Stomach (tissue), 9 donors: ENCODE data around the gene TRPC6. TPM values are rescaled to one million over a fixed set of nuclear protein-coding genes. Genes with fewer than 3 reads are reported as not detected.
A peak's percentile ranks its signal among the peaks of the same experiment; 100 is the strongest.

Experiments used
- DNase-seq, 2 donors: peaks; one replicate each; pipeline versions ENCODE4 v3.0.0 to v3.0.0-alpha.2; 2013 to 2019
- H3K27ac ChIP-seq, 5 donors: fragments of 200-600 bp in 4 of 5; sonication (generic) in 4 of 5; one replicate each; pipeline ENCODE4 v1.5.1; 2013 to 2019; ENCODE audit warnings: mild to moderate bottlenecking in 1 of 5, moderate library complexity in 1 of 5
- H3K27me3 ChIP-seq, 3 donors: fragments of 200-600 bp; sonication (generic); one replicate each; pipeline ENCODE4 v1.5.1; 2017 to 2019; ENCODE audit warnings: mixed run types in 1 of 3
- H3K36me3 ChIP-seq, 4 donors: fragments of 200-600 bp; sonication (generic); 1 replicate in 3 of 4; 2 replicates in 1 of 4; pipeline ENCODE4 v1.5.1; 2016 to 2019
- H3K4me1 ChIP-seq, 4 donors: fragments of 200-600 bp; sonication (generic); one replicate each; pipeline ENCODE4 v1.5.1; 2016 to 2019
- H3K4me3 ChIP-seq, 4 donors: fragments of 200-600 bp; sonication (generic) in 3 of 4; one replicate each; pipeline ENCODE4 v1.5.1; 2016 to 2019; ENCODE audit warnings: mild to moderate bottlenecking in 1 of 4
- H3K9me3 ChIP-seq, 4 donors: fragments of 200-600 bp; sonication (generic); one replicate each; pipeline ENCODE4 v1.5.1; 2016 to 2019
- CTCF ChIP-seq, 7 experiments: fragments of 450-650 bp in 4 of 7; fragments of 200-600 bp in 3 of 7; sonication (generic) in 3 of 7; IDR thresholded peaks; one replicate each; pipeline ENCODE4 v1.5.1; 2016 to 2019; ENCODE audit warnings: antibody characterized with exemption in 7 of 7, control low read depth in 2 of 7, mild to moderate bottlenecking in 1 of 7
- EP300 ChIP-seq: sonication (generic); formaldehyde crosslinking; IDR thresholded peaks from one replicate; pipeline ENCODE4 v1.6.1; 2017; ENCODE audit warnings: antibody characterized with exemption
- POLR2A ChIP-seq, 4 donors: fragments of 450-650 bp; IDR thresholded peaks; one replicate each; pipeline ENCODE4 v1.6.1; 2016; ENCODE audit warnings: antibody characterized with exemption in 4 of 4, control low read depth in 2 of 4, mild to moderate bottlenecking in 1 of 4, moderate library complexity in 1 of 4
- POLR2AphosphoS5 ChIP-seq, 3 donors: sonication (generic); formaldehyde crosslinking; IDR thresholded peaks; one replicate each; pipeline ENCODE4 v1.6.1; 2016; ENCODE audit warnings: antibody characterized with exemption in 3 of 3
- WGBS, 5 donors: extraction: QIAGEN DNeasy Blood & Tissue Kit in 3 of 5; methylation state at CpG; one replicate each; pipeline versions ENCODE4 v1.1.5 to v1.1.7; 2013 to 2018; 5-methylcytosine and 5-hydroxymethylcytosine counted together
- intact Hi-C: fragments of 100-400 bp; cut with DNase I; formaldehyde crosslinking; loops from one replicate; pipeline ENCODE4 v1.15.1; 2023; ENCODE audit warnings: low total_unique reads
- polyA plus RNA-seq, 3 donors: library from polyadenylated mRNA; stranded (reverse); fragments of 200-250 nt; gene quantifications; one replicate each; pipeline ENCODE4 v1.2.3, GENCODE V29; 2013
- total RNA-seq, 5 donors: library from RNA; depleted of rRNA; stranded (reverse); fragments of >200 nt; gene quantifications; one replicate each; pipeline versions ENCODE4 v1.1.0 to v1.2.3, GENCODE V29; 2014 to 2016
- donor health status: healthy with polysubstance abuse.
- donor health status: Bipolar disorder and iron deficiency.
- donor health status: healthy.

TRPC6 gene
- total and polyA plus RNA-seq, 8 donors: 0.50 to 23.7 (median 2.0) TPM

GRCh38 chr11:101584129-101584515, 315 bp upstream of the TRPC6 start:
- H3K27me3 ChIP-seq: peaks cover 0 to 45% (median 20%) of the 10 kb centered on the region in 3 donors
- H3K4me3 ChIP-seq: peak overlapping the region; percentile 47 to 56 (median 49)
- H3K4me1 ChIP-seq: peaks cover 0 to 19% (median 14%) of the 10 kb centered on the region in 4 donors
- H3K36me3 ChIP-seq: no peaks in the 10 kb centered on the region
- DNase-seq: peak in 1 of 2 donors; percentile 11
- 45 to 55% (median 47%) methylated on average over 8 of the region's 8 CpGs for WGBS, 5 donors
- no peaks in the 10 kb centered on the region for H3K9me3 ChIP-seq
- intact Hi-C loops: no loop called here
- H3K27ac ChIP-seq: peak overlapping the region in 2 of 5 donors; percentile 64 to 70
- TF ChIP-seq POLR2AphosphoS5 (IDR thresholded peaks at IDR 0.05) (no peak), POLR2A (IDR thresholded peaks at IDR 0.05) (no peak), CTCF (IDR thresholded peaks at IDR 0.05) (no peak), EP300 (no peak)

GRCh38 chr11:101582989-101583250, 887 bp downstream of the TRPC6 start:
- WGBS, 5 donors: 2 to 6% (median 4%) methylated on average over 10 to 19 of the region's 19 CpGs; no CpG with 5 or more reads in 1 of the 5 donors
- no peaks in the 10 kb centered on the region for H3K36me3 ChIP-seq
- H3K27ac ChIP-seq: peak overlapping the region; percentile 23 to 70 (median 54)
- intact Hi-C loops: no loop called here
- peaks cover 0 to 45% (median 20%) of the 10 kb centered on the region in 3 donors for H3K27me3 ChIP-seq
- H3K9me3 ChIP-seq: no peaks in the 10 kb centered on the region
- peaks cover 0 to 19% (median 14%) of the 10 kb centered on the region in 4 donors for H3K4me1 ChIP-seq
- DNase-seq: no peak
- TF ChIP-seq EP300: no peak
- TF ChIP-seq POLR2A (IDR thresholded peaks at IDR 0.05): no peak
- TF ChIP-seq CTCF (IDR thresholded peaks at IDR 0.05): no peak
- no peak for TF ChIP-seq POLR2AphosphoS5 (IDR thresholded peaks at IDR 0.05)
- peak overlapping the region; percentile 47 to 56 (median 49) for H3K4me3 ChIP-seq

DNA sequence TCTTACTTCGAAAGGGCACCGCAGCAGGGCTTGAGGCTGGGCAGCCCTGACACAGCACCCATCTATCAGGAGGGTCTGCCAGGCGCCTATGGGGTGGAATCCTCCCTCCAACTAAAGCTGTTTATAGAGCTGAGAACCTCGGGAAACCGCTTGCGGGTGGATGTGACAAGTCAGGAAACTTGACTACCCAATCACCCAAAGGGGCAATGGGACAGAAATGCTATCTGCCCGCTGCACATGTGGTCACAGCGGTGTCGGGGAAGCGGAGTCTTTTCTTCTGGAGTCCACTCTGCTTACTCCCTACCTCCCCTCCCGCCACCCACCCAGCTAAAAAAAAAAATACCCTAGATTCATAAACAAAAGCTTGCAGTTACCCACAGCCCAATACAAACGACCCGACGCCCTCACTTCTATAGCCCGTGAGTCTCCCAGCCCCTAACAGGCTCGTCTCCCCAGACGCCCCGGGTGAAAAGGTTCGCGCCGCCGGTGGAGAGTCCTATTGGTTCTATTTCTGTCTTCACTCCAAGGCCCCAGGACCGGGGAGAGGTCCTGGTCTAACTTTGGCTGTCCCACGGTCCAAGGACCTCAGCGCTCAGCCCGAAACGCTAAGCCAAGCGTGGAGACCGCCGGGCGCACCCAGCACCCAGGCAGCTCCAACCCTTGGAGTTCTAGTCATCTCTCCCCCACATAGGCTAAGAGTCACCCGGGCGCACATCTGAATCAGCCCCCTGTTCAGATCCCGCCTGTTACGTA, 1.4 kb downstream of the TRPC6 start:
- H3K27ac ChIP-seq: peak overlapping the region in 4 of 5 donors; percentile 53 to 70 (median 59)
- H3K36me3 ChIP-seq: no peaks in the 10 kb centered on the region
- peaks cover 0 to 45% (median 20%) of the 10 kb centered on the region in 3 donors for H3K27me3 ChIP-seq
- H3K9me3 ChIP-seq: no peaks in the 10 kb centered on the region
- TF ChIP-seq CTCF (IDR thresholded peaks at IDR 0.05) (no peak), EP300 (no peak), POLR2AphosphoS5 (IDR thresholded peaks at IDR 0.05) (no peak)
- H3K4me1 ChIP-seq: peaks cover 0 to 19% (median 14%) of the 10 kb centered on the region in 4 donors
- DNase-seq: peak in 1 of 2 donors; percentile 31
- intact Hi-C loops: no loop called here
- peak overlapping the region; percentile 47 to 56 (median 49) for H3K4me3 ChIP-seq
- WGBS, 5 donors: 6 to 12% (median 6%) methylated on average over 23 to 35 of the region's 35 CpGs

- 58 to 72% (median 68%) methylated on average over 6 of the region's 6 CpGs for WGBS, 5 donors
- no peak for DNase-seq
- Histone ChIP-seq H3K4me1 (peaks cover 0 to 4% (median 1%) of the 10 kb centered on the region in 4 donors), H3K27ac (no peak overlapping the region), H3K27me3 (peaks cover 0 to 19% (median 5%) of the 10 kb centered on the region in 3 donors), H3K4me3 (no peak overlapping the region), H3K36me3 (no peaks in the 10 kb centered on the region), H3K9me3 (no peaks in the 10 kb centered on the region)
- TF ChIP-seq POLR2AphosphoS5 (IDR thresholded peaks at IDR 0.05) (no peak), POLR2A (IDR thresholded peaks at IDR 0.05) (no peak), EP300 (no peak), CTCF (IDR thresholded peaks at IDR 0.05) (no peak)
- intact Hi-C loops: no loop called here
Measured at GRCh38 chr11:101577461-101577860, 6.3 kb downstream of the TRPC6 start.
